ENCODE results near the gene SLAMF7. TPM values are rescaled to one million over a fixed set of nuclear protein-coding genes. Genes with fewer than 3 reads are reported as not detected.

The SLAMF7 gene
- total RNA-seq, 2 donors from 2014 or later, result 4.5 to 15.0 TPM

Other genes with a start within 250 kb of the SLAMF7 start
- gene SLAMF6, start 216.0 kb upstream of the SLAMF7 start, total RNA-seq, result 10 to 100 TPM; 17.4 to 28.6 TPM
- 10 to 100 TPM; 15.7 to 37.3 TPM for gene CD84, start 159.8 kb upstream of the SLAMF7 start, total RNA-seq
- gene SLAMF1, start 92.2 kb upstream of the SLAMF7 start, total RNA-seq, result 100 to 1,000 TPM; 121 to 186 TPM
- gene CD48, start 27.4 kb upstream of the SLAMF7 start, total RNA-seq, result 100 to 1,000 TPM; 151 to 179 TPM
- gene LY9, start 56.9 kb downstream of the SLAMF7 start, total RNA-seq, result 1 to 10 TPM; 1.9 to 3.2 TPM
- gene CD244, start 123.6 kb downstream of the SLAMF7 start, total RNA-seq, result under 1 TPM in 1 of 2 donors, not detected in 1; 0.48 TPM
- not detected for gene ITLN1, start 145.9 kb downstream of the SLAMF7 start, total RNA-seq
- not detected for gene ITLN2, start 215.6 kb downstream of the SLAMF7 start, total RNA-seq

Measured in activated T-helper 17 cell treated with anti-CD3 and anti-CD28 coated beads, Interleukin-2, amount 50 U/mL, for 72 hours (primary cell).